Dedifferentiated amniotic fluid mesenchymal stem cell (primary cell): ENCODE results near the gene UFC1.

Source experiments
- DNase-seq: peaks from one replicate; pipeline ENCODE4 v3.0.0-alpha.2; 2016; ENCODE audit errors: extremely low spot score

UFC1 gene

DNA sequence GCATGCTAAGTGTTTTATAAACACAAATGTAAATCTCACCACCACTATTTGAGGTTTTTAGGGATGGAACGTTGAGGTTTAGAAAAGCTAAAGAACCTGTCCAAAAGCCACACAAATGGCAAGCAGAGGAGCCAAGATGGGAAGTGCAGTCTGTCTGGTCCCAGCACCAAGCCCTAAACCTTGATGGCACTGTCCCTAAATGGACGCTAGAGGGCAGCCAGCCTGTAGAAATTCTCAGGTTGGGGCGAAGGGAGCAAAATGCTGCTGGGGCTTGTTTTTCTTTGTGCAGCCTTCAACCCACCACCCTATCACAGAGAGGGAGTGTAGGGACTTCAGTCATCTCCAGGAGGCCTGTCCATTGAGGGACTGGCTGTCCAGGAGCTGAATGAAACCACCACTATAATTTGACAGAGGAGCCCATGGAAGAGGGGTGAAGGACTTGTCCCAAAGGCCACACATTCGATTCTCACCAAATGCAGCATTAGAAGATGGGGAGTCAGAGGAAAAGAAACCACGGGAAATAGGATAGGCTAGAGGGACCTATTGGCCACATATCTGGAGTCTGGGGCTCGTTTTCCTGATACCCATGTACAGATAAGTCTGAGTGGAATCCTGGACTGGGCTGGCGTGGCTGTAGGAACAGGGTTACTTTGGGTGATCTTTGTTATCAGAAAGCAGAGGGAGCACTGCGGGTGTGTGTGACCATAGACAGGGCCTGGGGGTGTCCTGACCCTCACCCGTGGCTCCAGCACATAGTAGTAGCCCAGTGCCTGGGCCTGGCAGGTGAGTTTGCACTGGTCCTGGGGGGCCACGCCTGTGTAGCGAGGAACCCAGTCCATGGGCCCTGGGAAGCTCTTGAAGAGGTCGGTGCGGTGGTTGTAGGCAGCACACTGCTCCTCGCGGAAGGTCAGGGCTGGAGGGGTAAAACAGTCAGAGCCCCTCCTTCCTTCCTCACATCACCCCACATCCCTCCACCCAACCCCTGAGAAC lies 39.0 kb downstream of the UFC1 start:
- peak; percentile 65 for DNase-seq

DNA sequence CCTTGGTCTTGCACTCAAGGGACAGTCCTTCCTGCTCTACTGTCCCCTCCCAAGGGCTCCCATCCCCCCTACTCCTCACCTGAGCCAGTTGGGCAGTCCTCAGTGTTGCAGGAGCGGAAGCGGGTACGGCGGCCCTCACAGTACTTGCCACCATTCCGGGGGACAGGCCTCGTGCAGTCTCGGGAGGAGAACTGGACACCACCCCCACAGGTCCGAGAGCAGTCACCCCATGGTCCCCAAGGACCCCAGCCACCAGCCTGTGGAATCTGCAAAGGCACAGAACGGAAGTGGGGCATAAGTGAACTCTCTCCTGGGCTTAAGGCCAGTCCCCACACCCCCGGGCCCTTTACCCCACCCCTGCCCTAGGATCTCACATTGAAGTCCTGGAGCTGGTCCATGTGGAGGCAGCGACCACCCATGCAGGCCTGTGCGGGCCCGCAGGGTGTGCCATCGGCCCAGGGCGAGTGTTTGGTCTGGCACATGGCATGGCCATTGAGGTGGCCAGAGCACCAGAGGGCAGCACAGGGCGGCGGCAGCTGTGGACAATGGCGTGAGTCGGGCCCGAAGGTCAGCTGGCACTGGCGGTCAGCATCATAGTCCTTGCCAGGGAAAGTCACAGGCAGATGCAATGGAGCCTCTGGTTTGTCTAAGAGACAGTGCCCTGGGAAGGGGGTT lies 39.9 kb downstream of the UFC1 start:
- no peak for DNase-seq

GRCh38 chr1:161195171-161195570 lies 41.4 kb downstream of the UFC1 start:
- no peak for DNase-seq

GRCh38 chr1:161196111-161196510 lies 42.3 kb downstream of the UFC1 start:
- no peak for DNase-seq

- peak; percentile 85 for DNase-seq
Measured at GRCh38 chr1:161196521-161197451, 43.0 kb downstream of the UFC1 start.

- no peak for DNase-seq
Measured at GRCh38 chr1:161197560-161198193, 43.9 kb downstream of the UFC1 start.

DNA sequence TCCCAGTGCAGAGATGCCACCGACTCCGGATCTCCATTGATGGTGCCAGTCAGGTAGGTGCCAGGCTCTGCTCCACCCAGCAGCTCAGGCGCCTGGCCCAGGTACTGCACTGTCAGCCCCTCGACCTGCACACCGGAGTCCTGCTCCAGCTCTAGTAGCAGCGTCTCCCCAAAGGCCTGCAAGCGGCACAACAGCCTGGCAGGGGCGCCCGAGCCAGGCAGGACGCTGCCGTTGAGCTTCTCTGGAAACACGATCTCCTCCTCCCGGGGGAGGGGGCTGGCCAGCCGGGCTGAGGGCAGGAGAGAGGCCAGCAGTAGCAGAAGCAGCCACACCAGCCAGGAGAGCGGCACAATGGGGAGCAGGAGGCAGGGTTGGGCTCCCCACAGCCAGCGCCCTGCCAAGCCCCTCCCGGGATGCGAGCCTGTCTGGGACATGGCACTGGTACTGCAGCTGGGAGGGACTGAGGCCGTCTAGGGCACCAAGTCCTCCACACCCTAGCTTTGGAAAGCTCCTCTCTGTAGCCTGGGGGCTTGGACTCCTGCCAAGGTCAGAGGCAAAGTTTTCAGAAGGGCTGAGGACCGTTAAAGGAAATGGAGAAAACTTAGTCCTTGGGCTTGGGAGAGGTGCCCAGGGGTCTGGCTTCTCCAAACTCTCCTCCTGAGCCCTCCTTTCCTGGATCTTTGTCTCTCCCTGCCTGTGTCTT lies 44.6 kb downstream of the UFC1 start:
- DNase-seq = peak; percentile 43

DNA sequence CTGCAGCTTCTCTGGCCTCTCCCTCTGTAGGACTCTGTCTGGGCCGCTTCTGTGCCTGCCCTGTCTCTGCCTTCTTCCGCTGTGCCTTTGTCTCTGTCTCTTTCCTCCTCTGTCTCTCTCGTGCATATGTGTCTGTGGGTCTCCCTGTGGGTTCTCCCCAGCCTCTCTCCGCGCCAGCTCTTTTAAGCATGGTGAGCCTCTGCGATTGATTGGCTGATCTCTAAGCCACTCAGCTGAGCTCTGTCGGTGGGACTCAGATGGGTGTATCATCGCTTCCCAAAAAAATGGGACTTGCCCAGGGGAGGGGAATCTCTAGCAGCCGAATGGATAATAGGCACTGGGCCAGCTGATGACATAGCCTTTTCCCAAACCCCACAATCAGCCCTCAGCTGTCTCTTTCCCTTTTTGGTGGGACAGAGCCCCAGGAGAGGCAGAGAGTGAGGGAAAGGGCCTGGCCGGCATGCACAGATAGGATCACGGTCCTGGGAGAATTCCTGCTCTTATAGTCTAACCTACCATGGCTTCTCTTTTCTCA lies 45.2 kb downstream of the UFC1 start, which contains the start of gene ADAMTS4:
ADAMTS4 (minus strand) TSS at position 158 of the 535 bp plus-strand sequence. CDS start 427 bp downstream, outside the sequence.
- DNase-seq = peak; percentile 65

DNA sequence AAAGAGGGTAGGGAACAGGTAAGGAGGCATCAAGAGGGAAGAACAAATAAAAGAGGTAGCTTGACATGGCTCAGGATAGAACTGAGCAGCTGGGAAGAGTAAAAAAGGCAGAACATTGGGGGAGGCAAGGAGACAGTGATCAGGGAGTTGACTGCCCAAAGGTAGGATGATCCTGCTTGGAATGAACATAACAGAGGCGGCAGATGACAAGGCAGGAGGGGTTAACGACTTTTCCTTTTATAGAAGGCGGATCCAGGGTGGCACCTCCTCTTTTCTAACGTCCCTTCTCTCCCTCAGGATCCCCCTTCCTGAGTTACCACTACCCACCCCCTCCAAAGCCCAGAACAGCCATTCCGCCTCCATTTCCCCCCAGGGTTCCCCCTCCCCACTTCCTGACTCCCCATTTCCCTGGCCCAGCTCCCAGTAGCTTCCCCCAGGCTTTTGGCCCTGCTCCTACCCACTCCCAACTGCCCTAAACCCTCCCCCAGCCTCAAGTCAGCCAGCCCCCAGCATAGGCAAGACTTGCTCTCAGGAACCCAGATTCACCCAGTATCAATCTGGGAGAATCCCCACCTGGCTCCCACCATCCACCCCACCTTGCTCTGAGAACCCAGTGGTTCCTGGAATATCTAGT lies 45.8 kb downstream of the UFC1 start:
- DNase-seq = no peak

DNA sequence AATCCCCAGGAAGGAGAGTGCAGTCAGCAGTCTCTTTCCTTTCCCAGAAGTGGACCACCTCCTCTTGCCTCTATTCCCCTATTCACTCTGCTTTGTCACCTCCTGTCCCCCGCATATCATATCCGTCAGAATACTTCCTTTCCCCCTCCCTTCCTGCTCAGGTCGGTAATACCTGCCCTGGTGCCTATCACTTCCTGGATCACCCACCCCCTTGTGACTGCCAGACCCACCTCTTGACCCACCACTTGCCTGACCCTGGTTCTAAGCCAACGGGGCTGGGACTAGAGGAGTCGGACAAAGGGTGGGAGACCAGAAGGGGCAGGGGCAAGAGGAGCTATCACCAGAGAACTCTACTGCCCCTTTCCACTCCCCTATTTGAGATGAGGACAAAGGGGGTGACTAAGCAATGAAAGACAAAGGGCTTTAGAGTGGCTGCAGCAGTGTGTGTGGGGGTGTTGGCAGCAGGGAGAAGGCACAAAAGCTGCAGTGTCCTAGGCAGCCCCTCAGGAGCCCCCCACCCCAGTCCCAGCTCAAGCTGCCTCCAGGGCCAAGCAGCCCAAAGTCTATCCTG lies 46.7 kb downstream of the UFC1 start:
- DNase-seq = no peak

- no peak for DNase-seq
Measured at GRCh38 chr1:161200992-161201835, 47.4 kb downstream of the UFC1 start.

- DNase-seq = peak; percentile 99
Measured at GRCh38 chr1:161201836-161202712, 48.3 kb downstream of the UFC1 start, which contains the start of gene NDUFS2. TSS of gene NDUFS2 (plus strand) at chr1:161202367. CDS start at chr1:161202386, 19 bp downstream.

DNA sequence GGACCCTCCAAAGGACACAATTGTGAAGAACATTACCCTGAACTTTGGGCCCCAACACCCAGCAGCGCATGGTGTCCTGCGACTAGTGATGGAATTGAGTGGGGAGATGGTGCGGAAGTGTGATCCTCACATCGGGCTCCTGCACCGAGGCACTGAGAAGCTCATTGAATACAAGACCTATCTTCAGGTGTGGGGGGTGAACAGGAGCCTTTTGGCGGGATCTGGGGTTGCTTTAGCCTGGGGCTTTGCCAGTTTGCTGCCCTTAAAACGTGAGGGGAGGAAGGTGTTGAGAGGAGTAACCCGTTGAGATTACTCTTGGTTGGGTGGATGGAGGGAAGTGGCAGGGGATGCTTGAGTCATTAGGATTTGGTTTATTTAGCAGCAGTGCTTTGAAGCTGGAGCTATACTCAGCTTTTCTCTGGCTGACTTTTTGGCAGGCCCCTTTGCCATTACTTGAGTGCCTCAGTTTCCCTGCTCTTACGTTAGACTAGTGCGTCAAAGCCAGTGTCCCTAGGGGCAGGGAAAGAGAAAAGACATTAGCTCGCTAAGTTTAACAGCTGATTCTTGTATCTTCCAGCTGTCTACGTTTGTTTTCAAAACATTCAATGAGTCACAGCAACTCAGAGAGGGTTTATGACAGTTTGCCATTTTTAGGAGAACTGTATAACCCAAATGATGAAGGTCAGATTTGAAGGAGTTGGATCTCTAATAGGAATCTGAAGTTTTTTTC lies 52.8 kb downstream of the UFC1 start:
- DNase-seq = no peak

- no peak for DNase-seq
Measured at GRCh38 chr1:161207173-161207572, 53.4 kb downstream of the UFC1 start.
